ENCODE results near the gene NUTF2. TPM values are rescaled to one million over a fixed set of nuclear protein-coding genes. Genes with fewer than 3 reads are reported as not detected.

NUTF2 gene
- polyA plus RNA-seq, 3 donors, result 64.2 to 104 (median 90.3) TPM

DNA sequence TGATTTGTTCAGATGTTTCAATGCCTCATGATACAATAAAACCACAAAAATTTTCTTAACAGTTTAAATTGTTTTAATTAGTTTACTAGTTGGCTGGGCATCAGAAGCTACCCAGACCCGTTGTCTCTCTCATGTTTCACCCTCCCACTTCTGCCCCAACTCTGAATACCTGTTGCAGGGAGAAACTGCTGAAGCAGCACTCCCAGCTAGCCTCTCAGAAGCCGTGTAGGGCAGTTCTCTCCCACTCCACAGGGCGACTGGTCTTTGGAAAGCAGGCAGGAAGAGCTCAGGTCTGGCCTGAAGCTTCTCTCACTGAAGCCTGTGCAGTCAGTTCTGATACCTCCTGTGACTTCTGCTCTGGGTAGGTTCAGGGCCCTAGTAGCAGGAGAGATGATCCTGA, 24.5 kb downstream of the NUTF2 start:
- Histone ChIP-seq H4K20me1 (ENCODE audit: insufficient read depth, low read length) (peaks cover 30% of the 10 kb centered on the region), H3K9ac (ENCODE audit: insufficient read depth, low read length, poor library complexity, severe bottlenecking) (peak overlapping the region; percentile 31), H3K36me3 (replicated peaks in 1 of 2; ENCODE audit: control insufficient read depth in 1 of 2, insufficient read depth in 2 of 2, low read length in 2 of 2) (peaks cover 32 to 67% of the 10 kb centered on the region in 2 donors), H3K27me3 (ENCODE audit: control insufficient read depth in 2 of 2, insufficient read depth in 2 of 2, low read length in 2 of 2) (no peaks in the 10 kb centered on the region), H3K4me3 (replicated peaks in 1 of 3; ENCODE audit: low read depth in 2 of 3, low read length in 3 of 3) (peak overlapping the region in 1 of 3 experiments; percentile 99), H3K9me3 (replicated peaks in 1 of 2; ENCODE audit: control insufficient read depth in 1 of 2, insufficient read depth in 1 of 2, low read length in 2 of 2) (no peaks in the 10 kb centered on the region), H3K4me2 (replicated peaks; ENCODE audit: extremely low read depth, low read length, poor library complexity, severe bottlenecking) (no peak overlapping the region), H3K27ac (ENCODE audit: low read depth in 1 of 2, low read length in 2 of 2) (peak overlapping the region; percentile 87 to 90), H3K4me1 (ENCODE audit: control insufficient read depth in 1 of 2, insufficient read depth in 2 of 2, low read length in 2 of 2) (peaks cover 31 to 34% of the 10 kb centered on the region in 2 donors), H3K79me2 (ENCODE audit: insufficient read depth, low read length) (peaks cover 34% of the 10 kb centered on the region), H2AFZ (ENCODE audit: insufficient read depth, low read depth, low read length, poor library complexity, severe bottlenecking) (peak overlapping the region; percentile 98)
- peak in 1 of 3 donors; percentile 1 for DNase-seq
- TF ChIP-seq, protein P1, sequence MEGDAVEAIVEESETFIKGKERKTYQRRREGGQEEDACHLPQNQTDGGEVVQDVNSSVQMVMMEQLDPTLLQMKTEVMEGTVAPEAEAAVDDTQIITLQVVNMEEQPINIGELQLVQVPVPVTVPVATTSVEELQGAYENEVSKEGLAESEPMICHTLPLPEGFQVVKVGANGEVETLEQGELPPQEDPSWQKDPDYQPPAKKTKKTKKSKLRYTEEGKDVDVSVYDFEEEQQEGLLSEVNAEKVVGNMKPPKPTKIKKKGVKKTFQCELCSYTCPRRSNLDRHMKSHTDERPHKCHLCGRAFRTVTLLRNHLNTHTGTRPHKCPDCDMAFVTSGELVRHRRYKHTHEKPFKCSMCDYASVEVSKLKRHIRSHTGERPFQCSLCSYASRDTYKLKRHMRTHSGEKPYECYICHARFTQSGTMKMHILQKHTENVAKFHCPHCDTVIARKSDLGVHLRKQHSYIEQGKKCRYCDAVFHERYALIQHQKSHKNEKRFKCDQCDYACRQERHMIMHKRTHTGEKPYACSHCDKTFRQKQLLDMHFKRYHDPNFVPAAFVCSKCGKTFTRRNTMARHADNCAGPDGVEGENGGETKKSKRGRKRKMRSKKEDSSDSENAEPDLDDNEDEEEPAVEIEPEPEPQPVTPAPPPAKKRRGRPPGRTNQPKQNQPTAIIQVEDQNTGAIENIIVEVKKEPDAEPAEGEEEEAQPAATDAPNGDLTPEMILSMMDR (IDR thresholded peaks at IDR 0.05), result no peak
- peaks cover 0 to 3% (median 0%) of the 10 kb centered on the region in 3 donors for H3K27me3 Mint-ChIP-seq (ENCODE audit: low read depth in 3 of 3)
- peaks cover 38% of the 10 kb centered on the region for H3K4me1 Mint-ChIP-seq
- peaks cover 0 to 2% (median 0%) of the 10 kb centered on the region in 7 donors for H3K9me3 Mint-ChIP-seq
- intact Hi-C loops (cut with micrococcal nuclease), result loop anchor here in 1 of 2 donors (5.0 to 10.0 kb wide), 2 partner anchors 39 to 64 kb away; partner anchors contain the start of genes CTRL and PSMB10
- WGBS (ENCODE audit: insufficient coverage), result 100% methylated on average over 2 of the region's 3 CpGs
- peak overlapping the region; percentile 89 to 96 (median 92) for H3K27ac Mint-ChIP-seq
- no peak overlapping the region for H3K4me3 Mint-ChIP-seq
- peaks cover 32 to 58% of the 10 kb centered on the region in 2 donors for H3K36me3 Mint-ChIP-seq

DNA sequence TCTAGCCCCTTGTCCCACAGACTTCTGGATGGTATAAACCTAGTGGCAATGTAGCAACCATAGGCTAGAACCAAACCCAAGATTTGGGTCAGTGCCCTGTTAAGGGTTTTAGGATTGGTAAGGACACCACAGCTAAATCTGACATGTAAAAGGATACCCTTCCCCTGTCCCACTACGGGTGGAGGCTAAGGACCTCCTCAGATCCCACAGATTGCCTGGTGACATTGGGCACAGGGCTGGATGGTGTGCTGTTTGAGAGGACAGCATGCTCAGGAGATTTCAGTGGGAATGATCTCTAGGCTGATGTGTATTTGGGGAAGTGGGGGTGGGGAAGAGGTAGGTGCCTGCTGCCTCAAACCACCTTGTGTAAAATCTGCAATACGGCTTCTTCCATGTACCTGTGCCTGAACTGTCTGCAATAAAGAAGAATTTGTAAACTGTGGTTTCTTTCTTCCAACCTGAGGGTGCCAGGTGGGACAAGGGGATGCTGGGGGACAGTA, 25.4 kb downstream of the NUTF2 start:
- H3K4me3 Mint-ChIP-seq, result peak overlapping the region; percentile 89 to 94
- H3K4me1 ChIP-seq (ENCODE audit: control insufficient read depth in 1 of 2, insufficient read depth in 2 of 2, low read length in 2 of 2), result peaks cover 31 to 34% of the 10 kb centered on the region in 2 donors
- no peak for DNase-seq
- peak overlapping the region; percentile 98 for H2AFZ ChIP-seq (ENCODE audit: insufficient read depth, low read depth, low read length, poor library complexity, severe bottlenecking)
- peak overlapping the region; percentile 87 to 90 for H3K27ac ChIP-seq (ENCODE audit: low read depth in 1 of 2, low read length in 2 of 2)
- peak overlapping the region; percentile 92 for H3K9ac ChIP-seq (ENCODE audit: insufficient read depth, low read length, poor library complexity, severe bottlenecking)
- H3K79me2 ChIP-seq (ENCODE audit: insufficient read depth, low read length), result peaks cover 39% of the 10 kb centered on the region
- peaks cover 39 to 67% of the 10 kb centered on the region in 2 donors for H3K36me3 ChIP-seq (replicated peaks in 1 of 2; ENCODE audit: control insufficient read depth in 1 of 2, insufficient read depth in 2 of 2, low read length in 2 of 2)
- H4K20me1 ChIP-seq (ENCODE audit: insufficient read depth, low read length), result peaks cover 39% of the 10 kb centered on the region
- WGBS (ENCODE audit: insufficient coverage), result 20% methylated on average over 1 of the region's 2 CpGs
- H3K4me3 ChIP-seq (replicated peaks in 1 of 3; ENCODE audit: low read depth in 2 of 3, low read length in 3 of 3), result peak overlapping the region; percentile 92 to 99 (median 93)
- H3K9me3 ChIP-seq (replicated peaks in 1 of 2; ENCODE audit: control insufficient read depth in 1 of 2, insufficient read depth in 1 of 2, low read length in 2 of 2), result no peaks in the 10 kb centered on the region
- peaks cover 38% of the 10 kb centered on the region for H3K4me1 Mint-ChIP-seq
- peaks cover 0 to 2% (median 0%) of the 10 kb centered on the region in 7 donors for H3K9me3 Mint-ChIP-seq
- H3K27ac Mint-ChIP-seq, result peak overlapping the region; percentile 89 to 96 (median 92)
- intact Hi-C loops (cut with micrococcal nuclease), result loop anchor here (2.0 to 10.0 kb wide), 4 partner anchors 25 to 63 kb away; partner anchors contain the start of genes CENPT (in 1 of the 2), CTRL (in 1 of the 2), NUTF2 (in 1 of the 2) and PSMB10 (in 1 of the 2)
- no peaks in the 10 kb centered on the region for H3K27me3 ChIP-seq (ENCODE audit: control insufficient read depth in 2 of 2, insufficient read depth in 2 of 2, low read length in 2 of 2)
- peaks cover 0 to 3% (median 0%) of the 10 kb centered on the region in 3 donors for H3K27me3 Mint-ChIP-seq (ENCODE audit: low read depth in 3 of 3)
- peaks cover 34 to 58% of the 10 kb centered on the region in 2 donors for H3K36me3 Mint-ChIP-seq
- peak overlapping the region; percentile 85 for H3K4me2 ChIP-seq (replicated peaks; ENCODE audit: extremely low read depth, low read length, poor library complexity, severe bottlenecking)
- TF ChIP-seq, protein P1 (IDR thresholded peaks at IDR 0.05), result no peak
